NCI-H1694 (cell line): ENCODE data around the gene PROCR.
"Not testable (repeated sequence)": the region's sequence is repeated elsewhere in the genome, so short reads cannot be mapped to it uniquely, and the experiment has no call there.

Experiments
- DNase-seq: peaks from one replicate; lab custom pipeline; 2025; lab: John Stamatoyannopoulos, UW

The PROCR gene

DNA sequence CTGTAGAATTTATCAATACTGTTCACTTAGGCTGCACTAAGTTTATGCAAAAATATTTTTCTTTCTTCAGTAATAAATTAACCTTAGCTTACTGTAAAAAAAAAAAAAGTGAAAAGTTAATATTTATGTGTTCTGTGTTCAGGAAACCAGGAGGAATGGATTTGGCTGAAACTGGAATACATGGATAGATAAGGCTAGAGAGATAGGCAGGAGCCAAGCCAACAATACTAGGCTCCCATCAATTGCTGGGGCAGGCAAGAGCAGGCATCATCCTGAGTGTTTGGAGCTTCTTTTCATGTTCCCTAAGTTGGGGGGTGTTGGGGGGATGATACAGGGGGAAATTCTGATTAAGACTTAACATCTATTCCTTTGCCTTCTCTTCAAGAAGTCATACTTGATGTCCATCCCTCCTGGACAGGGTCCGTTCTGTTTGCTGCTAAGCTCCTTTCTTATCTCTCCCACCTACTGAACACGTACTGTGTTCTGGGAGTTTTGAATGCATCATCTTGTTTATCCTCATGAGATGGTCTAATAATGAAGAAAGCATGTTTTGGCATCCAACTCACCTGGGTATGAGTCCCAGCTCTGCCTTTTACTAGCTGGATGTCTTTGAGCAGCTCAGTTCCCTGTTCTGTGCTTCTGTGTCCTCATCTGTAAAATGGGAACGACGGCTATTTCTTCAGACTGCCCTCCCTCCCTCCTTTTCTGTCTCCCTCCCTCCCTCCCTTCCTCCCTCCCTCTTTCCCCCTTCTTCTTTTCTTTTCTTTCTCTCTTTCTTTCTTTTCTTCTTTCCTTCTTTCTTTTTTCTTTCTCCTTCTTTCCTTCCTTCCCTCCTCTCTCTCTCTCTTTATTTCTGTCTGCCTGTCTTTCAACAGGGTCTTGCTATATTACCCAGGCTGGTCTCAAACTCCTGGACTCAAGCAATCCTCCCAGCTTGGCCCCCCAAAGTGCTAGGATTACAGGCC, 6.4 kb upstream of the PROCR start:
- DNase-seq, result no peak

DNA sequence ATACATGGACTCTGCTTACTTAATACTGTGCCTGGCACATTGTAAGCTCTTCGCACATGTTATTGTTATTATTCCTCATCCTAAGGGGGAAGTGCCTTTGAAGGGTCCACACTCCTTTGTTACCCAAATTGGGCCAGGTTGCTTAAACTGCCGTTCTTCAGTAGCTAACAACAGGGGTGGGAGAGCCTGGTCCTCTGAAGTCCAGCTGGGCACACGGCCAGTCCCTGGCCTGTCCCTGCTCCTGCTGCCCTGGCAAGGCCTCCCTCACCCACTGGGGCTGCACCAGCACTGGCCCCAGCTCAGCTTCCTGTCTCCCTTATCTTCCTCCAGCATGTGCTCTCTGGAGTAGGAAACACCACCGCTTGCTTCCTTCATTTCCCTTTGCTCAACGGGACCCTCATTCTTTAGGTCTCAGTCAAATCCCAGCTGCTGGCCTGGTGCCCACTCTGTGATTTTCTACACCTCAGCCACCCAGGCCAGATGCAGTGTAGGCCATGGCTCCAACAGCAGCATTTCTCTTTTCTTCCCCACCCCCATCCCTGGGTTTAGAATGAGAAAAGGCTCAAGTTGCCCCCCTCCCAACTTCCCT, 5.5 kb upstream of the PROCR start:
- DNase-seq, result no peak

DNA sequence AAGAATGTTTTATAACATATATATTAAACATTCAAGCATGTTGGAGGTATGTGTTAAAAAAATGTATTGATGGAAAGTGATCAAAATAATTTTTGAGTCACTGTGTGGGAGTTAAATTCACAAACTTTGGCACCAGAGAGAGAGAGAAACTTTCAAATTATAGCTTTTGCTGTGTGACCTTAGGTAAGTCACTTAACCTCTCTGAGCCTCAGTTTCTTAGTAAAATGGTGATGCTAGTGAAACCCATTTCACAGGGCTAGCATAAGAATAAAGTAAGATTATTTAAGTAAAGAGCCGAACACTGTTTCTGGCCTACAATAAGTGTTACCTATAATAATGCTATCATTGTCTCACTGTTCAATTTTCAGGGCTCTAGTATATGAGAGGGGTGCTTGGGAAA, 4.1 kb upstream of the PROCR start:
- DNase-seq, result no peak

DNA sequence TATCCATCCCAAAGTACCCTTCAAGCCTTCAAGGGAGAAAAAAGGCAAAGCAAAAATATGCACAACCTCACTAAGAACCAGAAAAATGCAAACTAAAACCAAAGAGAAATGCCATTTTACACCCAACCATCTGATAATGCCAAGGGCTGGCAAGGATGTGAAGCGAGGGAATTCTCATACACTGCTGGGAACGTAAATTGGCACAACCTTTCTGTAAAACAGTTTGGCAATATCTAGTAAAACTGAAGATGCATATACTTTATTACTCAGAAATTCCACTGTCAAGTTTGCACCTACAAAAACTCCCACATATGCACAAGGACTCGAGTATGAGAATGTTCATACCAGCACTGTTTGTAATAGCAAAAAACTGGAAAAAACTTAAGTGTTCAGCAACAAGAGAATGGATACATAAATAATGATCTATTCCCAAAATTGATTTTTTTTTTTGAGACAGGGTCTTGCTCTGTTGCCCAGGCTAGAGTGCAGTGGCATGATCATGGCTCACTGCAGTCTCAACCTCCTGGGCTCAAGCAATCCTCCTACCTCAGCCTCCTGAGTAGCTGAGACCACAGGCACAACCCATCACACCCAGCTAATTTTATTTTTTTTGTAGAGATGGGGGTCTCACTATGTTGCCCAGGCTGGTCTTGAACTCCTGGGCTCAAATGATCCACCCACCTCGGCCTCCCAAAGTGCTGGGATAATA, 3.0 kb upstream of the PROCR start:
- not testable (repeated sequence) for DNase-seq

DNA sequence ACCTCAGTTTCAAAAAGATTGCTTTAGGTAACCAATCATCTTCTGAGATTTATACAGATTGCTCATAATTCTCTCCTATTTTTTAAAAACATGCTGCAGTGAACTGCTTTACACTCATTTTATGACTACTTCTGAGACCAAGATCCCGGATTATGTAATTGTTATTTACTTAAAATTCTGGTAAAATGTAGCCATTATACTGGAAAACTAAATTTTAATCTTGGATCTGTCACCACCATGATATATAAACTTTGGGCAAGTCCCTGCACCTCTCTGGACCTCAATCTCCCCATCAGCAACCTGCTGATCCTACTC, 477 bp upstream of the PROCR start:
- no peak for DNase-seq

DNA sequence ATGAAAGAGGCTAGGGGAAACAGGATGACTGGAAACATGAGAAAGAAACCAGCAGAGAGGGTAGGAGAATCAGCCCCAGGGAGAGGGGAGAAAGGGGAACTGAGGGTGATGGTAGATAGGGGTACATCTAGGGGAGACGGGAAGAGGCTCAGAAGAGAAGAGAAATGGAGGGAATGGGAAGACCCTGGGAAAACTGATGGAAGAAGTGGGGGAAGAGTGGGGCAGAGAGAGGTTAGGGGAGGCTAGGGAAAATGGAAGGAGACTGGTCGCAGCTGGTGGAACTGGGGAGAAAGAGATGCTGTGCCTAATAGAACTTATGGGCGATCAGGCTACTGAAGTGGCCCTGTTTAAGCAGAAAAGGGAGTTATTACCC, 548 bp downstream of the PROCR start:
- DNase-seq, result no peak

DNA sequence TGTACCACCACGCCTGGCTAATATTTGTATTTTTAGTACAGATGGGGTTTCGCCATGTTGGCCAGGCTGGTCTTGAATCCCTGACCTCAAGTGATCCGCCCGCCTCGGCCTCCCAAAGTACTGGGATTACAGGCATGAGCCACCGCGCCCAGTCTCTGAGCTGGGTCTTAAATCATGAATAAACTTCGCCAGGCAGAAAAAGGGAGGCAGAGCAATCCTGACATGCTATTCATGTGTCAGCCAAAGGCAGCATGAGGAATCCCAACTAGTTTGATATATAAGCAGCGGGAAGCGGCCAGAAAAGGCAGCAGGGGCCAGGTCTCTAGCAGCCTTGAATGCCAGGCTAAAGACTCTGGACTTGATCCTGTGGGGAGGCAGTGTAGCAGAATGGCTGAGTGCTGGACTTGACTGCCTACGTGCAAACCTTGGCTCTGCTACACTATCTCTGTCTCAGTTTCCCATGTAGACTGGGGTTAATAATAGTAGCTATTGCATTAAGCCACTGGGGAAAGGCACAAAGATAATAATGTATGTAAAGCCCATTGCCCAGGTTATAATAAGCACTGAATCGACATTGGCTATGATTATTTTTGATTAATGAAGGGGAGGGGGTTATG, 1.8 kb downstream of the PROCR start:
- DNase-seq, result no peak

DNA sequence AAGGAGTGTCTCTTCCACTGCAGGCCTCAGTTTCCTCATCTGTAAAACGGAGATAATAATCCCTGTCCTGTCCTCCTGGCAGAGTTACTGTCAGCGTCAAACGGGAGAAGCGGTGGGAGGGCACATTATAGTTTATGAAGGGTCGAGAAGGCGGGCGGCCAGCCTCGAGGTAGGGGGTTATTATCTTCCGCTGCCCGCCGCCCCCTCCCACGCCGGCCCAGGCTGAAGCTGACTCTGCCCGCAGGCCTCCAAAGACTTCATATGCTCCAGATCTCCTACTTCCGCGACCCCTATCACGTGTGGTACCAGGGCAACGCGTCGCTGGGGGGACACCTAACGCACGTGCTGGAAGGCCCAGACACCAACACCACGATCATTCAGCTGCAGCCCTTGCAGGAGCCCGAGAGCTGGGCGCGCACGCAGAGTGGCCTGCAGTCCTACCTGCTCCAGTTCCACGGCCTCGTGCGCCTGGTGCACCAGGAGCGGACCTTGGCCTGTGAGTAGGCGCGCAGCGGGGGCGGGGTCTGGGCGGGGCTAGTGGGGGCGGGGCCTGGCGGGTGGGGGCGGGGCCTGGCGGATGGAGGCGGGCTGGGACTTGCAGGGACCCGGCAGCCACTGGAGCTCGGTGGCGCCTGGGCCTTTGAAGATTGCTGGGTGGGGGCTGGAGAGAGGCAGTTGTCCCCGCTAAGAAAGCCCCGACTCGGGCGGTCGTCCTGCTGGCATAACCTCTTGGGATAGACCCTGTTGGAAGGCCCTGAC, 2.8 kb downstream of the PROCR start:
- DNase-seq, result no peak

DNA sequence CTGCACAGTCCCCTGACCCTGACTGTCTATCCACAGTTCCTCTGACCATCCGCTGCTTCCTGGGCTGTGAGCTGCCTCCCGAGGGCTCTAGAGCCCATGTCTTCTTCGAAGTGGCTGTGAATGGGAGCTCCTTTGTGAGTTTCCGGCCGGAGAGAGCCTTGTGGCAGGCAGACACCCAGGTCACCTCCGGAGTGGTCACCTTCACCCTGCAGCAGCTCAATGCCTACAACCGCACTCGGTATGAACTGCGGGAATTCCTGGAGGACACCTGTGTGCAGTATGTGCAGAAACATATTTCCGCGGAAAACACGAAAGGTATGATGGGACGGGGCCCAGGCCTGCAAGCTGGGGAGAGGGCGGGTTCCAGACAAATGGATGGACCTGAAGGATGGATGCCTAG, 4.3 kb downstream of the PROCR start:
- DNase-seq, result no peak

DNA sequence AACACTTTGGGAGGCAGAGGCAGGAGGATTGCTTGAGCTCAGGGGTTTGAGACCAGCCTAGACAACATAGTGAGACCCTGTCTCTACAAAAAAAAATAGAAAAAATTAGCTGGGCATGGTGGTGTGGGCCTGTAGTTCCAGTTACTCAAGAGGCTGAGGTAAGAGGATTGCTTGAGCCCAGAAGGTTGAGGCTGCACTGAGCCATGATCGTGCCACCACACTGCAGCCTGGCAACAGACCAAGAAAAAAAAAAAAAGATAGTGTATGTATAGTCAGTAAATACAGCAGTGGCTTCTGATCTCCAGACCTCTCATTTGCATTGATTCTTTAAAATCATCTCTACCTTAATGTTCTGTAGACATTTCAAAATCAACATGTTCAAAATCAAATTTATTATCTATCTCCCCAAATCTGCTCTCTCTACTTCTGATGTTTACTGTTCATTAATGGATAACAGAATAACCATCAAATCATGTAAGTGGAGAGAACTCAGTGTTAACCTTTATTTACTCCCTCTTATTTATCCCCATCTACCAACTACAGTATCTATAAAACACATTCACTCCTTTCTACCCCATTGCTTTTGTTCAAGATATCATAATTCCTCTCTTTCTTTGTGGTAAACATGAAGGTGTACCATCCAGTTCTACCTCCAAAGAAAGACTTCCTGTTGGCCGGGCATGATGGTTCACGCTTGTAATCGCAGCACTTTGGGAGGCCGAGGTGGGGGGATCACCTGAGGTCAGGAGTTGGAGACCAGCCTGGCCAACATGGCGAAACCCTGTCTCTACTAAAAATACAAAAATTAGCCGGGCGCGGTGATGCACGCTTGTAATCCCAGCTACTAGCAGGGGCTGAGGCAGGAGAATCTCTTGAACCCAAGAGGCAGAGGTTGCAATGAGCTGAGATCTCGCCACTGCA, 7.7 kb downstream of the PROCR start:
- no peak for DNase-seq

DNA sequence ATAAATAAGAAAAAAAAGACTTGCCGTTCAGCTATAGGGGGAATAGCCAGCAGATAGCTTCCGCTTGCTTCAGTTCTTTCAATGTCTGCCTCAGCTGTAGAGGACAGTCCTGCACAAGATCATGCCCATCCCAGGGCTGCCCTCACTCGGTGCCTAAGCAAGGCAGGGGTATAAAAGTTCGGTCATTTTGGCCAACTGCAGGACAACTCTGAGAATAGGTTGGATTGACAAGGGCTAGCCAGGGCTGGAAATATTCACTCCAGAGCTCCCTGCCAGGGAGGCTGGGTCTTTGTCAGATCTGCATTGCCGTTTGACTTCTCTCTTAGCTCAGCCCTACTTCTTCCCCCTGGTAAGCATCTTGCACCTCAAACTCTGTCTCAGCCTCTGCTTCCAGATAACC, 8.4 kb downstream of the PROCR start:
- no peak for DNase-seq

DNA sequence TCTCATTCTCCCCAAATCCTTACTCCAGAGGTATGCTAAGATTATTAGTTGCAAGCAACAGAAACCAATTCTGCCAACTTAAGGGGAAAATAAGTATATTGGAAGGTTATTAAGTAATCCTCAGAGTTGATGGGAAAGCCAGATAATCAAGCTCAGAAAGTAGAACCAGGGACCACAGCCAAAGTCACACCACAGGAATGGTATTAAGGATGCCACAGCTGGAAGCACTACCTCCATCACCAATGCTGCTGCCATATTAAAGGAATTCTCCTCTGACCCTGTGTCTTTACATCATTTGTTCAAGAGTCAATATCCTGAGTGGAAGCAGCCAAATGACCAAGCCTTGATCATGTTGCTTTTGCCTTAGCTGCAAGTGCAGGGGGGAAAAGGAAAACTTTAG, 9.9 kb downstream of the PROCR start:
- DNase-seq, result no peak

DNA sequence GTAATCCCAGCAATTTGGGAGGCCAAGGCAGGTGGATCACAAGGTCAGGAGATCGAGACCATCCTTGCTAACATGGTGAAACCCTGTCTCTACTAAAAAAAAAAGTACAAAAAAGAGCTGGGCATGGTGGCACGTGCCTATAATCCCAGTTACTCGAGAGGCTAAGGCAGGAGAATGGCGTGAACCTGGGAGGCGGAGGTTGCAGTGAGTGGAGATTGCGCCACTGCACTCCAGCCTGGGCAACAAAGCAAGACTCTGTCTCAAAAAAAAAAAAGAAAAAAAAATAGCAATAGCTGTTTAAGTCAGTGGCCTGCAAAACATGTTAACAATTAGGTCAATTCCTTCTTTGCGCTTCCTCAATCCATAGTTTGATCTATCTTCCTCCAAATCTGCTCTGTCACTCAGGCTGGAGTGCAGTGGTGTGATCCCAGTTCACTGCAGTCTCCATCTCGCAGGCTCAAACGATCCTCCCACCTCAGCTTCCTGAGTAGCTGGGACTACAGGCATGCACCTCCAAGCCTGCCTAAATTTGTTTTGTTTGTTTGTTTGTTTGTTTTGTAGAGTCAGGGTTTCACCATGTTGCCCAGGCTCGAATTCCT, 14.9 kb downstream of the PROCR start:
- not testable (repeated sequence) for DNase-seq

DNA sequence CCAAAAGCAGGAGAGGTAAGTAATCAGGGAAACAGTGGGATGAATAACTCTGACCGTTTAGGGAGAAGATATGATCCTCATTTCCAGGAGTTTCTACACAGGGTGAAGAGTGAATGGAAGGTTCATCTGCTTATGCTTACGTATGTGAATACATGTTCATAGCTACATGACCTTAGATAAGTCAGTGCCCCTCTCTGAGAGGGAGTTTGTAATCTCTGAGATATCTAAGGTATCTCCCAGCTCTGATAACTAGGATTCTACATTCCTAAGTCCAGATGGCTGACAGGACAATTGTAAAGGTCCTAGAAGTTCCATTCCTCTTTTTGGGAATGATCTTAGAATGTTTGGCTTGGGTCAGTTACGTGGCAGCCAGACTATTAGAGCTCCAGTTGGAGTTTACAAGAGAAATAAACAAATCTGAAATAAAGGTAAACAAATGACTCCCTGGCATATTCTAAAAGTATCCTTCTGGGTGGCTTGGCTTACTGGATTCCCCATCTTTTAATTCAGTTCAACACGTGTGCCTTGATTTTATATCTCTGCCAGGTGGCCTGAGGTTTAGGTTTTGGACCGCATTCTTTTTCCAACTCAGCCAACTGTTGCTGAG, 15.8 kb downstream of the PROCR start:
- DNase-seq, result no peak

DNA sequence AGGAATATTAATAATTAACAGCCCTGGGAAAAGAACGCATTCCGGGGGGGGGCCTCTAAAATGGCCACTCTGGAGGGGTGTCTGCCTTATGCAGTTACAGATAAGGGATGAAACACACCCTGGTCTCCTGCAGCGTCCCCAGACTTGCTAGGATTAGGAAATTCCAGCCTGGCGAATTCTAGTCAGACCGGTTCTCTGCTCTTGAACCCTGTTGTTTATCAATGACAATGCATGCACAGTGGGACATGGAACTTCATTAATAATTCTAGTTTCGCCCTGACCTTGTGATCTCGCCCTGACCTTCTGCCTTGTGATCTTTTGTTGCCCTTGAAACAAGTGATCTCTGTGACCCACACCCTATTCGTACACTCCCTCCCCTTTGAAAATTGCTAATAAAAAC, 17.4 kb downstream of the PROCR start:
- not testable (repeated sequence) for DNase-seq

DNA sequence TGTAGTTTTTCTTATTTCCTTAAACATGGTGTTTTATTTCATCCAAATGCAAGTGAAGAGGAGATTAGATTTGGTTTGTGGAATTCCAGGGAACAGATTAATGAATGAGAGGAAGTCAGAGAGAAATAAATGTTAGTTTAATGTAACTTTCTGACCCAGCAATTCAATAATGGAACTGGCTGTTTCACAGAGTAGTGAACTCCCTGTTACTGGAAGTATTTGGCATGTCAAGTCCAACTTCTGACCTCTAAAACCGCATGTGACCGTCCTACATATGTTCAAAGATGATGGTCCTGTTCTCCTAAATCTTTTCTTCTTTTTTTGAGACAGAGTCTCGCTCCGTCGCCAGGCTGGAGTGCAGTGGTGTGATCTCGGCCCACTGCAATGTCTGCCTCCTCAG, 18.7 kb downstream of the PROCR start:
- no peak for DNase-seq

DNA sequence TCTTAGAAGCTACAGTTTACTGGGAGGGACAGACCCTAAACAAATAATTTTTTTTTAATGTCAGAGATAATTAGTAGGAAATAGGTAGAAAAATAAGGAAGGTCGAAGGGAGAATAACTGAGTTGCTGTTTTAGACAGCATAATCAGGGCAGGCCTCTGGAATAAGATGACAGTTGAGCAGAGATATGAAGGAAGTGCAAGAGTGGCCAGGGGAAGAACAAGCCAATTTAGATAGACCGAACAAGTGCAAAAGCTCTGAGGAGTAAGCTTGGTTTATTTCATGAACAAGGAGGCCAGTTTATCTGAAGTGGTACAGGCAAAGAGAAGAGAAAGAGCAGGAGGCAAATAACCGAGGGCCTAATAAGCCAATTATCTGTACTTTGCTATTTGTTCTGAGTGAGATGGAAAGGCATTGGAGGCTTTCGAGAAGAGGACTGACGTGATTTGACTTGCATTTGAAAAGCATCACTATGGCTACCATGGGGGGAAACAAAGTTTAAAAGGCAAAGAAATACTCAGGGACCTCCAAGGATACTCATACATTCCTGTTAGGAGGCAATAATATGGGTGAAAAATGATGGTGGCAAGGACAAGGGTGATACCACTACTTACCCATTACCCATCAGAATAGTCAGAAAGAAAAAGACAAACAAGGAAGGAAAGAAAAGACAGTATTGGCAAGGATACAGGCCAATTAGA, 19.7 kb downstream of the PROCR start:
- DNase-seq, result no peak

DNA sequence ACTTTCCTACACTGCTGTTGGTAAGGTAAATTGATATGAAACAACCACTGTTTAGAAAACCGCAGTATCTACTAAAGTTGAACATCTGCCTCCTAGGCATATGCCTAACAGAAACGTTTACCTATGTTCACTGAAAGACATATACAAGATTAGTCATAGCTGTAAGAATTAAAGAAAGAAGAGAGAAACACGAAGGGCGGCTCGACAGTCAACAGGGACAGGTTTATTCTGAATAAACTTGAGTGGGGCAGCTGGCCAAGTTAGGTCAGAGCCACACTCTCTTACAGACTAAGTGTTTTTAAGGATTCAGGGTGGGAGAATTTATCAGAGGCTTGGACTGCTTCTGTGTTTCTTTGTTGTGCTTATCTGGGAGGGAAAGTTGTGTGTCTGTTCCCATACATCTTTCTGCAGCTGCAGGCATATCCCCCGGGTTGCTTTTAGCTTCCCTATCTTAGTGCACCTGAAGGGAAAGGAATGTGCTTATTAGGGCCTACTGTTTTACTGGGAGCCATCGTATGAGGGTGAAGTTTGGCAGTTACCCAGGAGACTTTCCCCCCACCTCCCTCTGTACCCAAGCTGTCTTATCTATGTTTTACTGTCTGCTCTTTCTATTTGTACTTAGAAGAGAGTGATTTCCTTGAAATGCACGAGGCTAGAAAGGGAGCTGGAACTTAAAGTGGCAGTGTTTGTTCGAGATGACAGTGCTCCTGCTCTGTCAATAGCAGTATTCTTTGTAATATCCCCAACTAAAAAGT, 20.4 kb downstream of the PROCR start:
- no peak for DNase-seq
